K562 (cell line): ENCODE data around the gene CPZ. TPM values are rescaled to one million over a fixed set of nuclear protein-coding genes. Genes with fewer than 3 reads are reported as not detected.

Source experiments
- DACH1 ChIP-seq: fragments of 450-650 bp; IDR thresholded peaks from 2 replicates; pipeline ENCODE4 v1.6.1; 2018; ENCODE audit not compliant: partially characterized antibody
- FOXM1 ChIP-seq, 2 experiments: fragments of 450-650 bp in 1 of 2; sonication (generic) in 1 of 2; formaldehyde crosslinking in 1 of 2; IDR thresholded peaks; 2 replicates each; pipeline versions ENCODE4 v1.6.1 to v1.9.0; 2017 to 2022; ENCODE audit warnings: low read depth in 2 of 2, mild to moderate bottlenecking in 2 of 2, missing genetic modification reagents in 1 of 2, moderate library complexity in 1 of 2
- HDAC8 ChIP-seq: fragments of 450-650 bp; IDR thresholded peaks from 2 replicates; pipeline ENCODE4 v1.6.1; 2016; ENCODE audit warnings: mild to moderate bottlenecking, missing genetic modification characterization, moderate library complexity, missing compliant biosample characterization
- LEF1 ChIP-seq: fragments of 450-650 bp; IDR thresholded peaks from 2 replicates; pipeline ENCODE4 v1.6.1; 2016; ENCODE audit warnings: mild to moderate bottlenecking
- NR1H2 ChIP-seq: sonication (generic); formaldehyde crosslinking; IDR thresholded peaks from 2 replicates; pipeline ENCODE4 v1.4.0; 2020; ENCODE audit warnings: mild to moderate bottlenecking, missing genetic modification reagents
- NUFIP1 ChIP-seq: fragments of 450-650 bp; IDR thresholded peaks from 2 replicates; pipeline ENCODE4 v1.6.1; 2018; ENCODE audit not compliant: partially characterized antibody
- RCOR1 ChIP-seq, 2 experiments: IDR thresholded peaks; 2 replicates each; pipeline ENCODE4 v1.6.1; 2012; ENCODE audit warnings: low read depth in 2 of 2, low read length in 2 of 2, borderline replicate concordance in 1 of 2, improper control_type of control experiment in 1 of 2
- SNIP1 ChIP-seq: fragments of 450-650 bp; IDR thresholded peaks from 2 replicates; pipeline ENCODE4 v1.7.1; 2017; ENCODE audit warnings: low read depth, mild to moderate bottlenecking
- TRIM28 ChIP-seq: fragments of 450-650 bp; IDR thresholded peaks from 2 replicates; pipeline ENCODE4 v1.6.1; 2017
- YY1 ChIP-seq, 3 experiments: IDR thresholded peaks; 2 replicates each; pipeline ENCODE4 v1.6.1; 2011; ENCODE audit warnings: low read length in 2 of 3, mild to moderate bottlenecking in 2 of 3, moderate library complexity in 2 of 3, borderline replicate concordance in 1 of 3, control low read depth in 1 of 3, low read depth in 1 of 3; ENCODE audit not compliant: insufficient read depth in 3 of 3, insufficient replicate concordance in 2 of 3, control insufficient read depth in 1 of 3, insufficient read length in 1 of 3; ENCODE audit errors: extremely low read depth in 1 of 3
- polyA plus RNA-seq, 8 experiments: library from polyadenylated mRNA; depleted of rRNA in 4 of 8; stranded (reverse) in 5 of 8; unstranded in 3 of 8; fragments of >200 nt; fragmentation: Nextera tagmentation in 2 of 8; fragmentation: Illumina TruSeq in 1 of 8; extraction: Ambion mirVana in 2 of 8; extraction: Trizol in 1 of 8; gene quantifications; 2 replicates each; pipeline versions ENCODE4 v1.2.1 to v1.2.3, GENCODE V29; 2011 to 2014; ENCODE audit warnings: inconsistent platforms in 1 of 8, missing spikeins in 1 of 8
- total RNA-seq, 7 experiments: library from RNA; depleted of rRNA in 6 of 7; stranded (reverse); fragments of >200 nt in 6 of 7; fragmentation: Illumina TruSeq in 2 of 7; extraction: Trizol in 2 of 7; gene quantifications; 2 replicates each; pipeline versions ENCODE4 v1.2.1 to v1.2.3, GENCODE V29; 2011 to 2021; ENCODE audit warnings: low replicate concordance in 1 of 7
- TF ChIP-seq, protein P1 (sequence below): fragments of 200-600 bp; sonication (generic); IDR thresholded peaks from one replicate; pipeline ENCODE4 v1.6.1; 2012; ENCODE audit warnings: mild to moderate bottlenecking, low read depth, low read length, inconsistent platforms
- TF ChIP-seq, protein P2 (sequence below): IDR thresholded peaks from 2 replicates; pipeline ENCODE4 v1.6.1; 2011; ENCODE audit warnings: borderline replicate concordance, low read depth, mild to moderate bottlenecking, moderate library complexity, low read length; ENCODE audit not compliant: insufficient read depth, poor library complexity, severe bottlenecking

CPZ gene
- total and polyA plus RNA-seq, 9 of the 15 experiments (the other 6 are each of a cell fraction or from before 2014, with no cell fraction given), result 0.06 to 2.2 (median 1.2) TPM; not detected in 1

DNA sequence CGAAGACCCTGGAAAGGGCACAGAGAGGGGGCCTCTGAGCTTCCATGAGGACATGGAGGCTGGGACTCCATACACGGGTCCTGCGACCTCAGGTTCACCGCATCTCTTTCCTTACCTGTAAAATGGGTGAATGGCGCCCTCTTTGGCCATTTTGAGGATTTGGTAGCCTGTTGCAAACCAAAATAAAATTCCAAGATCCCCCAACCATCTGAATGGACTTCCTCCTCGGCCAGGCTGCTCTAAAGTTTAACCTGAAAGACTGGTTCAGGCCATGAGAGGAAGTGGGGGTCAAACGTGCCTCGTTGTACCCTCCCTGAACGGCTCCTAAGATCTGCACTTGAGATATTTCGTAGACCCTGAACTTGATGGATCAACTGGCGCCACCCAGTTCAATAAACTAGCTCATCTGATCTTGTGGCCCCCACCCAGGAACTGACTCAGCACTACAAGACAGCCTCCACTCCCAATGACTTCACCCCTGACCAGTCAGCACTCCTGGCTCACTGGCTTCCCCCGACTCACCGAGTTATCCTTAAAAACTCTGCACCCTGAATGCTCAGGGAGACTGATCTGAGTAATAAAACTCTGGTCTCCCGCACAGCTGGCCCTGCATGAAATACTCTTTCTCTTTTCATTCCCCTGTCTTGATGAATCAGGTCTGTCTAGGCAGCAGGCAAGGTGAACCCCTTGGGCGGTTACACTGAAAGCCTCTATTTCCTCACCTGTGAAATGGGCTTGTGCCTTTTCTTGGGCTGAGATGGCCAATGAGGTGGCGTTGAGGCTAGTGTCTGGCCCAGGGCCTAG, 45.3 kb upstream of the CPZ start (continued):
- TF ChIP-seq, protein P1, sequence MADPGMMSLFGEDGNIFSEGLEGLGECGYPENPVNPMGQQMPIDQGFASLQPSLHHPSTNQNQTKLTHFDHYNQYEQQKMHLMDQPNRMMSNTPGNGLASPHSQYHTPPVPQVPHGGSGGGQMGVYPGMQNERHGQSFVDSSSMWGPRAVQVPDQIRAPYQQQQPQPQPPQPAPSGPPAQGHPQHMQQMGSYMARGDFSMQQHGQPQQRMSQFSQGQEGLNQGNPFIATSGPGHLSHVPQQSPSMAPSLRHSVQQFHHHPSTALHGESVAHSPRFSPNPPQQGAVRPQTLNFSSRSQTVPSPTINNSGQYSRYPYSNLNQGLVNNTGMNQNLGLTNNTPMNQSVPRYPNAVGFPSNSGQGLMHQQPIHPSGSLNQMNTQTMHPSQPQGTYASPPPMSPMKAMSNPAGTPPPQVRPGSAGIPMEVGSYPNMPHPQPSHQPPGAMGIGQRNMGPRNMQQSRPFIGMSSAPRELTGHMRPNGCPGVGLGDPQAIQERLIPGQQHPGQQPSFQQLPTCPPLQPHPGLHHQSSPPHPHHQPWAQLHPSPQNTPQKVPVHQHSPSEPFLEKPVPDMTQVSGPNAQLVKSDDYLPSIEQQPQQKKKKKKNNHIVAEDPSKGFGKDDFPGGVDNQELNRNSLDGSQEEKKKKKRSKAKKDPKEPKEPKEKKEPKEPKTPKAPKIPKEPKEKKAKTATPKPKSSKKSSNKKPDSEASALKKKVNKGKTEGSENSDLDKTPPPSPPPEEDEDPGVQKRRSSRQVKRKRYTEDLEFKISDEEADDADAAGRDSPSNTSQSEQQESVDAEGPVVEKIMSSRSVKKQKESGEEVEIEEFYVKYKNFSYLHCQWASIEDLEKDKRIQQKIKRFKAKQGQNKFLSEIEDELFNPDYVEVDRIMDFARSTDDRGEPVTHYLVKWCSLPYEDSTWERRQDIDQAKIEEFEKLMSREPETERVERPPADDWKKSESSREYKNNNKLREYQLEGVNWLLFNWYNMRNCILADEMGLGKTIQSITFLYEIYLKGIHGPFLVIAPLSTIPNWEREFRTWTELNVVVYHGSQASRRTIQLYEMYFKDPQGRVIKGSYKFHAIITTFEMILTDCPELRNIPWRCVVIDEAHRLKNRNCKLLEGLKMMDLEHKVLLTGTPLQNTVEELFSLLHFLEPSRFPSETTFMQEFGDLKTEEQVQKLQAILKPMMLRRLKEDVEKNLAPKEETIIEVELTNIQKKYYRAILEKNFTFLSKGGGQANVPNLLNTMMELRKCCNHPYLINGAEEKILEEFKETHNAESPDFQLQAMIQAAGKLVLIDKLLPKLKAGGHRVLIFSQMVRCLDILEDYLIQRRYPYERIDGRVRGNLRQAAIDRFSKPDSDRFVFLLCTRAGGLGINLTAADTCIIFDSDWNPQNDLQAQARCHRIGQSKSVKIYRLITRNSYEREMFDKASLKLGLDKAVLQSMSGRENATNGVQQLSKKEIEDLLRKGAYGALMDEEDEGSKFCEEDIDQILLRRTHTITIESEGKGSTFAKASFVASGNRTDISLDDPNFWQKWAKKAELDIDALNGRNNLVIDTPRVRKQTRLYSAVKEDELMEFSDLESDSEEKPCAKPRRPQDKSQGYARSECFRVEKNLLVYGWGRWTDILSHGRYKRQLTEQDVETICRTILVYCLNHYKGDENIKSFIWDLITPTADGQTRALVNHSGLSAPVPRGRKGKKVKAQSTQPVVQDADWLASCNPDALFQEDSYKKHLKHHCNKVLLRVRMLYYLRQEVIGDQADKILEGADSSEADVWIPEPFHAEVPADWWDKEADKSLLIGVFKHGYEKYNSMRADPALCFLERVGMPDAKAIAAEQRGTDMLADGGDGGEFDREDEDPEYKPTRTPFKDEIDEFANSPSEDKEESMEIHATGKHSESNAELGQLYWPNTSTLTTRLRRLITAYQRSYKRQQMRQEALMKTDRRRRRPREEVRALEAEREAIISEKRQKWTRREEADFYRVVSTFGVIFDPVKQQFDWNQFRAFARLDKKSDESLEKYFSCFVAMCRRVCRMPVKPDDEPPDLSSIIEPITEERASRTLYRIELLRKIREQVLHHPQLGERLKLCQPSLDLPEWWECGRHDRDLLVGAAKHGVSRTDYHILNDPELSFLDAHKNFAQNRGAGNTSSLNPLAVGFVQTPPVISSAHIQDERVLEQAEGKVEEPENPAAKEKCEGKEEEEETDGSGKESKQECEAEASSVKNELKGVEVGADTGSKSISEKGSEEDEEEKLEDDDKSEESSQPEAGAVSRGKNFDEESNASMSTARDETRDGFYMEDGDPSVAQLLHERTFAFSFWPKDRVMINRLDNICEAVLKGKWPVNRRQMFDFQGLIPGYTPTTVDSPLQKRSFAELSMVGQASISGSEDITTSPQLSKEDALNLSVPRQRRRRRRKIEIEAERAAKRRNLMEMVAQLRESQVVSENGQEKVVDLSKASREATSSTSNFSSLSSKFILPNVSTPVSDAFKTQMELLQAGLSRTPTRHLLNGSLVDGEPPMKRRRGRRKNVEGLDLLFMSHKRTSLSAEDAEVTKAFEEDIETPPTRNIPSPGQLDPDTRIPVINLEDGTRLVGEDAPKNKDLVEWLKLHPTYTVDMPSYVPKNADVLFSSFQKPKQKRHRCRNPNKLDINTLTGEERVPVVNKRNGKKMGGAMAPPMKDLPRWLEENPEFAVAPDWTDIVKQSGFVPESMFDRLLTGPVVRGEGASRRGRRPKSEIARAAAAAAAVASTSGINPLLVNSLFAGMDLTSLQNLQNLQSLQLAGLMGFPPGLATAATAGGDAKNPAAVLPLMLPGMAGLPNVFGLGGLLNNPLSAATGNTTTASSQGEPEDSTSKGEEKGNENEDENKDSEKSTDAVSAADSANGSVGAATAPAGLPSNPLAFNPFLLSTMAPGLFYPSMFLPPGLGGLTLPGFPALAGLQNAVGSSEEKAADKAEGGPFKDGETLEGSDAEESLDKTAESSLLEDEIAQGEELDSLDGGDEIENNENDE, result no peak
- TF ChIP-seq, protein P2, sequence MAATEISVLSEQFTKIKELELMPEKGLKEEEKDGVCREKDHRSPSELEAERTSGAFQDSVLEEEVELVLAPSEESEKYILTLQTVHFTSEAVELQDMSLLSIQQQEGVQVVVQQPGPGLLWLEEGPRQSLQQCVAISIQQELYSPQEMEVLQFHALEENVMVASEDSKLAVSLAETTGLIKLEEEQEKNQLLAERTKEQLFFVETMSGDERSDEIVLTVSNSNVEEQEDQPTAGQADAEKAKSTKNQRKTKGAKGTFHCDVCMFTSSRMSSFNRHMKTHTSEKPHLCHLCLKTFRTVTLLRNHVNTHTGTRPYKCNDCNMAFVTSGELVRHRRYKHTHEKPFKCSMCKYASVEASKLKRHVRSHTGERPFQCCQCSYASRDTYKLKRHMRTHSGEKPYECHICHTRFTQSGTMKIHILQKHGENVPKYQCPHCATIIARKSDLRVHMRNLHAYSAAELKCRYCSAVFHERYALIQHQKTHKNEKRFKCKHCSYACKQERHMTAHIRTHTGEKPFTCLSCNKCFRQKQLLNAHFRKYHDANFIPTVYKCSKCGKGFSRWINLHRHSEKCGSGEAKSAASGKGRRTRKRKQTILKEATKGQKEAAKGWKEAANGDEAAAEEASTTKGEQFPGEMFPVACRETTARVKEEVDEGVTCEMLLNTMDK, result no peak
- TF ChIP-seq YY1 (IDR thresholded peaks at IDR 0.05; ENCODE audit: borderline replicate concordance in 1 of 3, control insufficient read depth in 1 of 3, extremely low read depth in 1 of 3, insufficient read depth in 3 of 3, insufficient read length in 1 of 3, insufficient replicate concordance in 2 of 3, low read depth in 1 of 3, low read length in 2 of 3) (no peak), DACH1 (peak; percentile 27), SNIP1 (no peak), HDAC8 (tag) (no peak), NR1H2 (CRISPR knock-in tag) (no peak), FOXM1 (IDR thresholded peaks at IDR 0.05; ENCODE audit: low read depth) (0 out of 2 replicates have a peak, but pooled peaks have one; percentile 12), FOXM1 (CRISPR knock-in tag; IDR thresholded peaks at IDR 0.05; ENCODE audit: low read depth) (no peak), LEF1 (peak; percentile 72), TRIM28 (0 out of 2 replicates have a peak, but pooled peaks have one; percentile 20), RCOR1 (IDR thresholded peaks at IDR 0.05; ENCODE audit: borderline replicate concordance in 1 of 2, low read depth in 2 of 2, low read length in 2 of 2) (peak in 1 of 2 experiments; percentile 77; a peak in 2 of 4 replicates), NUFIP1 (no peak)
